ENCODE measurements around the gene RAB11FIP2.

DNA sequence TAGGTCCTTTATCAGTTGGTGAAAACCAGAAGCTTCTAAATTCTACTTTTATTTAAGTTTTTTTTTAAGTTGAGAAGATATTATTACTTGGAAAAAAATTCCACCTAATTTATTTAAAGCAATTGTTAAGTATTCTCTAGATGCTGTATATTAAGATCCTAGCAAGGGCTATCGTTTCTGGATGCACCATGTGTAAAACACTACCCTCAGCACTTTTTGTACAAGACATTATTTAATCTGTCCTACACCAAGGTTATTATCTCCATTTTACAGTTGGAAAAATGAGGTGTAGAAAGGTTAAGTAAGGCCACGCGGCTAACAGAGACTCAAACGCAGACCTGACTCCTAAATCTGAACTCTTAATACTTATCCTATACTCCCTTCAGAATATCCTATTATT is 19.8 kb downstream of the RAB11FIP2 start:
- TF ChIP-seq POLR2AphosphoS5 (IDR thresholded peaks at IDR 0.05; ENCODE audit: low read depth, low read length) (no peak), TAF1 (IDR thresholded peaks at IDR 0.05; ENCODE audit: borderline replicate concordance, insufficient read depth, low read length) (no peak)
